ENCODE measurements around the gene TMED4.

Gene TMED4

GRCh38 chr7:44624318-44624717 lies 42.3 kb upstream of the TMED4 start:
- DNase-seq (ENCODE audit: low read depth): no peak
- H3K4me3 ChIP-seq (ENCODE audit: low read depth, low read length): no peak overlapping the region
- no peak for TF ChIP-seq CTCF (conservative IDR thresholded peaks at IDR 0.05; ENCODE audit: low read depth, low read length)

GRCh38 chr7:44622342-44623151 lies 40.5 kb upstream of the TMED4 start:
- H3K4me3 ChIP-seq (ENCODE audit: low read depth, low read length): no peak overlapping the region
- DNase-seq (ENCODE audit: low read depth): peak; percentile 52
- no peak for TF ChIP-seq CTCF (conservative IDR thresholded peaks at IDR 0.05; ENCODE audit: low read depth, low read length)

- no peak for TF ChIP-seq CTCF (conservative IDR thresholded peaks at IDR 0.05; ENCODE audit: low read depth, low read length)
- DNase-seq (ENCODE audit: low read depth): no peak
- H3K4me3 ChIP-seq (ENCODE audit: low read depth, low read length): no peak overlapping the region
These were observed 39.7 kb upstream of the TMED4 start for GRCh38 chr7:44621750-44622103.

GRCh38 chr7:44621034-44621749 lies 39.2 kb upstream of the TMED4 start:
- TF ChIP-seq CTCF (conservative IDR thresholded peaks at IDR 0.05; ENCODE audit: low read depth, low read length): no peak
- H3K4me3 ChIP-seq (ENCODE audit: low read depth, low read length): no peak overlapping the region
- peak; percentile 33 for DNase-seq (ENCODE audit: low read depth)

GRCh38 chr7:44618753-44619152 lies 36.7 kb upstream of the TMED4 start:
- DNase-seq (ENCODE audit: low read depth): no peak
- no peak overlapping the region for H3K4me3 ChIP-seq (ENCODE audit: low read depth, low read length)

GRCh38 chr7:44618045-44618444 lies 36.0 kb upstream of the TMED4 start:
- TF ChIP-seq CTCF (conservative IDR thresholded peaks at IDR 0.05; ENCODE audit: low read depth, low read length): no peak
- no peak for DNase-seq (ENCODE audit: low read depth)
- no peak overlapping the region for H3K4me3 ChIP-seq (ENCODE audit: low read depth, low read length)

More at GRCh38 chr7:44618753-44619152, 36.7 kb upstream of the TMED4 start:
- no peak for TF ChIP-seq CTCF (conservative IDR thresholded peaks at IDR 0.05; ENCODE audit: low read depth, low read length)

Measured in choroid plexus epithelial cell (primary cell).